NCI-H2171 treated with DMSO at 0.1 percent for 48 hours (cell line): ENCODE results near the gene DVL2.

ENCODE experiments used
- DNase-seq: peaks from one replicate; lab custom pipeline; 2025; lab: John Stamatoyannopoulos, UW

The DVL2 gene

GRCh38 chr17:7219229-7219811, 15.0 kb downstream of the DVL2 start:
- no peak for DNase-seq

DNA sequence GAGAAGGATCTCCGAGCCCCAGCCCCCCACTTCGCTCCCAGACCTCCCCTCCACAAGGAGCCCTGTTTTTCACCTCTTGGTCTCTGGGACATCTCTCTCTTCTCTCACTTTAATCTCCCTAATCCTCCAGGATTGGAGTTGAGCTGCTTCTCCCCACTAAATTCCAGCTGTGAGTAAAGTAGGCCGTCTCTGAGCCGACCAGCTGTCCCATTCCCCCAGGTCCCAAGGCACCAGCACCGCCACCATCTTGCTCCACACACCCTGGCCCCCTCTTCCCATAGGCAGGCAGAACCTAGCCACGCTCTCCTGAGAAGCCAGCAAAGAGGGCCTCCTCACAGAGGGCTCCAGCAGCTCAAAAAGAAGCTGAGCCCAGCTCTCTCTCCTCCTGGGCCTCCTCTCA, 15.6 kb downstream of the DVL2 start:
- DNase-seq, result no peak

DNA sequence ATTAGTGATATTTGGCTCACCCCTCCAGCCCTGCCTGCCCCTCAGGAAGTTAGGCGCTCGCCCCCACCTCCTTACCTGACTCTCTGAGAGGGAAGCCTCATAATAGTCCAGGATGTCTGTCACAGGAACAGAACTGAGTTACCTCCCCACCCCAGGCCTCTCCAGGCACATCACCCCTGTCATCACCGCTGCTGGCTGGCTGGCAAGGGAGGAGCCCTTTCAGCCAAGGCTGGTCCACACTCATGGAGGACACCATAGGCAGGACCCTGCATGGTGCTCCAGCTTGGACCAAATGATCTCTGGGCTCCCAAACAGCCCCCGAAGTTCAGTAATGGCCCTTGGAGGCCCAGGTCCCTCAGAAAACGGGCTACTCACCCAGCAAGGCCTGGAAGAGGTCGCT, 16.2 kb downstream of the DVL2 start:
- no peak for DNase-seq

GRCh38 chr17:7217113-7217987, 17.0 kb downstream of the DVL2 start:
- DNase-seq, result peak; percentile 71

GRCh38 chr17:7216242-7217112, 17.8 kb downstream of the DVL2 start:
- DNase-seq, result no peak

GRCh38 chr17:7215652-7216180, 18.6 kb downstream of the DVL2 start:
- no peak for DNase-seq

- no peak for DNase-seq
Observed at GRCh38 chr17:7215136-7215638, 19.1 kb downstream of the DVL2 start.

- DNase-seq, result peak; percentile 99
Observed at GRCh38 chr17:7214300-7215135, 19.8 kb downstream of the DVL2 start.

- DNase-seq, result peak; percentile 98
Observed at GRCh38 chr17:7213895-7214299, 20.4 kb downstream of the DVL2 start.

- DNase-seq, result no peak
Observed at GRCh38 chr17:7211491-7212273, 22.6 kb downstream of the DVL2 start.

DNA sequence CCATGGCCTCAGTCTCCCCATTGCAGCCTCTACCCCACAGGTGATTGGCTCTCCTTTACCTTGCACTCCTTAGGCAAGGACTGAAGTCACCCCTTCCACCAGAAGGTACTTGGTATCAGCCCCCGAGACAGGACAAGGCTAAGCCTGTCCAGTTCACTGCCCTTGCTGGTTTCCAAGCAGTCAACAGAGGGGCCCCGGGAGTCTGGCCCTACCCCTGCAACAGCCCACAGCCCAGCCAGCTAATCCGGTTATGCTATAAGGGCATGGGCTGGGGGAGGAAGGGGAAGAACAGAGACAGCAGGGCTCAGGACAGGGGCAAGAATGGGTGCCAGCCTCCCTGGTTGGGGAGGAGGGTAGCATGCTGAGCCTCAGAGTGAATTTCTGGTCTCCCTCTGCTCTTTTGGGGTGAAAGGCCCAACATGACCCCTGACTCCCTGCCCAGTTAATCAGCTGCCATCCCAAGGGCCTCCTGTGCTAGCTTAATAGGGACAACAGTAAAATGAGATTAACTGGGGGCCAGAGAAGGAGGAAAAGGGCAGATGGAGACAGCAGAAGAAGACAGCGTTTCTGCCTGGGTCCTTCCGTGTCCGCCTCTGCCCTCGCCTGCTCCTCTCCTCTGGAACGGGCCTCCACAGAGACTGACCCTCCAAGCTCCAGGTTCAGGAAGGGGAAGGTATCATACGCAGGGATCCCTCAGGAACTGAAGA, 25.4 kb downstream of the DVL2 start:
- no peak for DNase-seq

- no peak for DNase-seq
Observed at GRCh38 chr17:7208027-7208571, 26.2 kb downstream of the DVL2 start.

- DNase-seq, result no peak
Observed at GRCh38 chr17:7207120-7208001, 27.0 kb downstream of the DVL2 start.

GRCh38 chr17:7205561-7205960, 28.8 kb downstream of the DVL2 start:
- no peak for DNase-seq

DNA sequence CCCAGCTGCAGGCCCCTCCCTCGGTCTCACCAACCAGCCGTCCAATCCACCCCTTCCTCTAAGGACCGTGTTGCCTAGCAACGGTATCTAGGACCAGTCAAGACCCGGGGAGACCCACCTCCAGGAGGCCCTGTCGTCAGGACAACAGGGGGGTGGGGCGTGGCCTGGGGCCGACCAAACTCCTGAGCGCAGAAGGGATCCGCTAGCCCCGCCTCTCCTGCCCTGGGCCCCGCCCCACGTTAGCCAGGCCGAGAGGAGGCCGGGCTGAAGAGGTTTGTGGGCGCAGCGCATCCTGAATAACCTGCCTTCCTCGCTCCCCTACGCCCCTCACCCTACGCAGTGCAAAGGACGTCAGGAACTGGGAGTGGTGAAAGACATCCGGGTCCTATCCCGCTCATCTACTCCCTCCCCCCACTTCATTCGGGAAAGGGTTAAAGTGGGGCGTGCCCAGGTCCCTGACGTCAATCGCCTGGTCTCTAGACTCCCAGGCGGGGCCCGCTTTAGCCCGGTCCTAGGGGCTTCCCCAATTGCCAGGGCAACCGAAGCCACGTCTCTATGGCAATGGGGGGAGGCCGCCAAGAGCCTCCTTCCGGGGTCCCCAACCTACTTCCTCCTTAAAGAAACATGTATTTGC, 29.4 kb downstream of the DVL2 start:
- DNase-seq, result peak; percentile 96

DNA sequence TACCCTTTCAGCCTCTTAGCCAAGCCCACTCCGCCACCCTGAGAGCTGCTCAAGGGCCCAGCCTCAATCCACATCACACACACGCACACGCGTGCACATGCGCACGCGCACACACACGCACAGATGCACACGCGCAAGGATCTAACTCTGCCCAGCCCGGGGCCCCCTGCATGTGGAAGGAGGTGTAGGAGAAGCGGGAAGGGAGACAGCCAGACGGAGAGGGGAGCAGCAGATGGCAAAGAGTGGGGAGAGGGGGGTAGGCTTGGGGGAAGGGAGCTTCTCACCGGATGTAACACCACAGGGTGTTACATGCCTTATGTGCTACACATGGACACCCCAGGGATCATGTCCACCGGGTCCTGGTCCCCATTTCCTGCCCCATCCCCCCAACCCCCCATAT, 30.0 kb downstream of the DVL2 start:
- peak; percentile 97 for DNase-seq

DNA sequence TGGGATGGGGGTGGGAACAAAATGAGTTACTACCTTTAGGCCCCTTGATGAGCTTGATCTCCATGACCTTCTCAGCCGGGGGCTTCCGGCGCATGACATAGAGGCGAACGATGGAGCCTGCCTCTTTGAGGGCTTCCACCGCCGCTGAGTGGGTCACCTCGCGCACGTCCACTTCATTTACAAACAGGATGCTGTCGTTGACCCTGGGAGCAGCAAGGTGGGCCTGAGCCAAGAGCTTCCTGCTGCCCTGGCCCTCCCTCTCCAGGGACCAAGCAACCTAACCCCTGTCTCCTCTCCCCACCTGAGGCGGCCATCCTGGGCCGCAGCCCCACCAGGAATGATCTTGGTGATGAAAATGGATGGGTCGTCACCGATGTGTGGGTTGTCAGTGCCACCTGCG, 30.9 kb downstream of the DVL2 start:
- DNase-seq, result no peak
